Neural progenitor cell (in vitro differentiated cells): ENCODE data around the gene ANKRD31.
A peak's percentile ranks its signal among the peaks of the same experiment; 100 is the strongest.

Experiments
- CTCF ChIP-seq: fragments of 200-600 bp; sonication (generic); IDR thresholded peaks from 2 replicates; pipeline ENCODE4 v1.5.1; 2017; ENCODE audit warnings: antibody characterized with exemption, mild to moderate bottlenecking
- EZH2 ChIP-seq: fragments of 200-600 bp; sonication (generic); IDR thresholded peaks from 2 replicates; pipeline ENCODE4 v1.6.1; 2017; ENCODE audit warnings: antibody characterized with exemption, mild to moderate bottlenecking, moderate library complexity

DNA sequence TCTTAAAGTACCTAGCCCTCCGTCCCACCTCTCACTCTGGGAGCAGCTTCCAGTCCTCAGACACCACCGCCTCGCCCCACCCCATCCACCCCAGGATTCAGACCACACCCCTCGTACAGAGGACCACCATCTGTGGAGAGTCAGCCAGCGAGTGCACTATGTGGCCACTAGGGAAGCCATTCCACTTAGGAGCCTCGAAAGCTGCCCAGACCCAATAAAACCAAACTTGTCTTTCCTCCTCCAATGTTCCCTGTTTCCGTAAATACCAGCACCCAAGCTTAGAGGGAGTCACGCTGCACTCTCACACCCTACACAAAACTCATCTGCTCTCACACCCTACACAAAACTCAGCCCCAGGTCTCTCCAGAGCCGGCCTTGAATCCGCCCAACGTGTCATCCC, 186.3 kb downstream of the ANKRD31 start:
- TF ChIP-seq CTCF: peak; percentile 48
- TF ChIP-seq EZH2: no peak
